Gastroesophageal sphincter (tissue), 3 donors: ENCODE measurements around the gene FOXP4.

Experiments used
- CTCF ChIP-seq, 4 experiments: fragments of 200-600 bp in 2 of 4; fragments of 450-650 bp in 2 of 4; sonication (generic) in 1 of 4; IDR thresholded peaks; one replicate each; pipeline ENCODE4 v1.5.1; 2017 to 2019; ENCODE audit warnings: antibody characterized with exemption in 4 of 4, mild to moderate bottlenecking in 2 of 4, moderate library complexity in 2 of 4
- POLR2A ChIP-seq, 2 donors: fragments of 450-650 bp; IDR thresholded peaks; one replicate each; pipeline ENCODE4 v1.6.1; 2017; ENCODE audit warnings: antibody characterized with exemption in 2 of 2, mild to moderate bottlenecking in 2 of 2, moderate library complexity in 1 of 2

DNA sequence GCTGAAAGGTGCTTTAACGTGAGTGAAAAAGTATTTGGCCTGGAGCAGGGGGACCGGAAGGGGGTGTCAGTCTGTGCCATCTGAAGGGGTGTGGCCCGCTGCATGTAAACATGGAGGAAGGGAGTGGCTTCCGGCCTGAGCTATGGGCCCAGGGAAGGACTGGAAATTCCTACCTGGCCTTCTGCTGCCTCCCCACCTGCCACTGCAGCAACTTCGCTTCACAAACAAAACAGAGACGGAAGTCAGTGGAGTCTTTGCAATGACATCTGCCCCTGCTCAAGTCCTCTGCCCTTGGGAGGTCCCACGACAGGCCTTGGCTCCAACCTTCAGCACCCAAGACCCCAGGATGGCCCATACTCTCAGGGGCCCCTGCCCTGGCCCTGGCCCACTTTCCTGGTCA lies 28.1 kb upstream of the FOXP4 start:
- TF ChIP-seq CTCF (IDR thresholded peaks at IDR 0.05) (no peak), POLR2A (IDR thresholded peaks at IDR 0.05) (no peak)
